GDM1 (cell line): ENCODE measurements around the gene GRHL1.
"Not testable (repeated sequence)": the region's sequence is repeated elsewhere in the genome, so short reads cannot be mapped to it uniquely, and the experiment has no call there.

Experiments used
- DNase-seq: peaks from one replicate; lab custom pipeline; 2025; lab: John Stamatoyannopoulos, UW

GRHL1 gene

GRCh38 chr2:10009811-10010781 is 58.6 kb downstream of the GRHL1 start:
- DNase-seq: no peak

GRCh38 chr2:10010861-10011605 is 59.5 kb downstream of the GRHL1 start:
- not testable (repeated sequence) for DNase-seq

- not testable (repeated sequence) for DNase-seq
Measured at GRCh38 chr2:10011606-10012325, 60.3 kb downstream of the GRHL1 start.

- DNase-seq: not testable (repeated sequence)
Measured at GRCh38 chr2:10012366-10012962, 61.0 kb downstream of the GRHL1 start.

- DNase-seq: no peak
Measured at GRCh38 chr2:10012963-10013461, 61.5 kb downstream of the GRHL1 start.

GRCh38 chr2:10013651-10014417 is 62.3 kb downstream of the GRHL1 start:
- not testable (repeated sequence) for DNase-seq

GRCh38 chr2:10014418-10015190 is 63.1 kb downstream of the GRHL1 start:
- DNase-seq: no peak

- DNase-seq: not testable (repeated sequence)
Measured at GRCh38 chr2:10015376-10015989, 64.0 kb downstream of the GRHL1 start.

GRCh38 chr2:10016001-10016801 is 64.7 kb downstream of the GRHL1 start:
- no peak for DNase-seq

GRCh38 chr2:10016802-10017258 is 65.3 kb downstream of the GRHL1 start:
- DNase-seq: no peak

- no peak for DNase-seq
Measured at GRCh38 chr2:10017313-10017941, 65.9 kb downstream of the GRHL1 start.

- DNase-seq: no peak
Measured at GRCh38 chr2:10019174-10019573, 67.7 kb downstream of the GRHL1 start.

- peak; percentile 44 for DNase-seq
Measured at GRCh38 chr2:10019602-10020400, 68.3 kb downstream of the GRHL1 start.

GRCh38 chr2:10022041-10022421 is 70.5 kb downstream of the GRHL1 start:
- no peak for DNase-seq

GRCh38 chr2:10022445-10022844 is 71.0 kb downstream of the GRHL1 start:
- DNase-seq: no peak

GRCh38 chr2:10022966-10023662 is 71.6 kb downstream of the GRHL1 start:
- DNase-seq: no peak
